Neural progenitor cell (in vitro differentiated cells): ENCODE data around the gene COPB1.

Experiments used
- CTCF ChIP-seq: fragments of 200-600 bp; sonication (generic); IDR thresholded peaks from 2 replicates; pipeline ENCODE4 v1.5.1; 2017; ENCODE audit warnings: antibody characterized with exemption, mild to moderate bottlenecking
- EZH2 ChIP-seq: fragments of 200-600 bp; sonication (generic); IDR thresholded peaks from 2 replicates; pipeline ENCODE4 v1.6.1; 2017; ENCODE audit warnings: antibody characterized with exemption, mild to moderate bottlenecking, moderate library complexity

DNA sequence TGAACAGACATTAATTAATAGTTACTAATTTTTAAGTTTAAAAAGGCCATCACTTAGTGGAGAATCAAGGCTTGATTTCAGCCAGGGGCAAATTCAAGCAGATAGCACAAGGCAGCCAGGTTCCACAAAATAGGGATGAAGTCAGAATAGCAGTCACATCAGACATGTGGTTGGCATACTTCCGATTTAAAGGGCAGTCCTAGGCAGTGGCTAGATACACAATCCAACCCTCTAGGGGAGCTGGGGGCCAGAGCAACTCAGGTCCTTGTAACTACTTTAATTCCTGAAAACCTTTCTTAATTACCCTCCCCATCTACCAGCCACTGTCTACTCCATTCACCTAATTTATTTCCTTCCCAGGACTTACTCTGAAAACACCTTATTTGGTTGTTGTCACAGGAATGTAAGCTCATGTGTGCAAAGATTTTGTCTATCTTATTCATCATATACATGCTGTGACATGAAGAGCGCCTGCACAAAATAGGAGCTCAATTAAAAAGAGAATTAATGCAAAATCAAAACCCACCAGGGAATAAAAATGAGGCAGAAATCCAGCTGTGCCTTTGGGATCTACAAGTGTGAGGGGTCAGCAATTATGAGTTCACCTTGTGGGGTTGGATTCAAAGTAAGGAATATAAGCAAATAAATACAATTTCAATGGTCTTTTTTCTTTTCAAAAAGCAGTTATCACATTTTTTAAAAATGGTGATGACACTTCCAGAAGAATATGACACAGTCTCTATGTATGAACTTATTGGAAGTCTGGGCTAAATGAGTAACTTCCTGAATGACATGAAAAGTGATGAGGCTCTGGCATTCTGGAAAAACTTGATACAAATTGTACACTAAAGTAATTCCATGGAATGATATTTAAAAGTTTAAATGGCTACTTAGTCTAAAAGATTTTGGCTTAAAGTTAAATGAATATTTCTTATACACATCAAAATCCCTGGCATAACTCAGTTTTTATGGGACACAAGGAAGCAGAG, 53.8 kb downstream of the COPB1 start:
- no peak for TF ChIP-seq CTCF
- no peak for TF ChIP-seq EZH2
